Measurements from ENCODE around the gene POMT1. TPM values are rescaled to one million over a fixed set of nuclear protein-coding genes. Genes with fewer than 3 reads are reported as not detected.
"Not testable (repeated sequence)": the region's sequence is repeated elsewhere in the genome, so short reads cannot be mapped to it uniquely, and the experiment has no call there.

POMT1 gene
- polyA plus RNA-seq, 1 of the 3 experiments (the other 2 are of a cell fraction), result 44.5 TPM

DNA sequence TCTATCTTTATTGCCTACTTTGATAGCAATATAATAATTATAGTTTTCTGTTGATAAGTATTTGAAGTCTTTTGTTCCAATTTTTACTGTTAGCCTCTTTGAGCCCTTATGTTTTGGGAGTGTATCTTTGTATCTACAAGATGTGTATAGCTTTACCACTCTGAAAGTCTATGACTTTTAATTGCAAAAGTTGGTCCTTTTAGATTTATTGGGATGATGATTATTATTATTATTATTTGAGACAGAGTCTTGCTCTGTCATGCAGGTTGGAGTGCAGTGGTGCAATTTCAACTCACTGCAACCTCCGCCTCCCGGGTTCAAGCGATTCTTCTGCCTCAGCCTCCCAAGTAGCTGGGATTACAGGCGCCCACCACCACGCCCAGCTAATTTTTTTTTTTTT is 30.6 kb upstream of the POMT1 start:
- Histone ChIP-seq H3K79me2 (ENCODE audit: insufficient read depth) (peaks cover 76% of the 10 kb centered on the region), H4K20me1 (ENCODE audit: insufficient read depth) (peaks cover 63% of the 10 kb centered on the region), H3K36me3 (replicated peaks in 1 of 2; ENCODE audit: control insufficient read depth in 1 of 2, insufficient read depth in 2 of 2, low read length in 1 of 2) (peaks cover 72 to 89% of the 10 kb centered on the region in 2 experiments)
- DNase-seq; H3F3A ChIP-seq (replicated peaks; ENCODE audit: insufficient read depth); CTCF ChIA-PET; H3K9me3 ChIP-seq; H3K4me1 ChIP-seq (ENCODE audit: control insufficient read depth in 1 of 2, insufficient read depth in 2 of 2, low read depth in 1 of 2, low read length in 1 of 2); H3K9me2 ChIP-seq; H3K4me2 ChIP-seq; H2AFZ ChIP-seq (ENCODE audit: low read depth); H3K4me3 ChIP-seq (ENCODE audit: low read depth in 2 of 2, low read length in 1 of 2); H3K9ac ChIP-seq; POLR2A ChIA-PET; H3K27me3 ChIP-seq (ENCODE audit: insufficient read depth); H3K27ac ChIP-seq (ENCODE audit: low read depth in 2 of 2, low read length in 1 of 2): not testable (repeated sequence)
- 96% methylated on average over 5 of the region's 5 CpGs for WGBS (ENCODE audit: low lambda C conversion rate)

DNA sequence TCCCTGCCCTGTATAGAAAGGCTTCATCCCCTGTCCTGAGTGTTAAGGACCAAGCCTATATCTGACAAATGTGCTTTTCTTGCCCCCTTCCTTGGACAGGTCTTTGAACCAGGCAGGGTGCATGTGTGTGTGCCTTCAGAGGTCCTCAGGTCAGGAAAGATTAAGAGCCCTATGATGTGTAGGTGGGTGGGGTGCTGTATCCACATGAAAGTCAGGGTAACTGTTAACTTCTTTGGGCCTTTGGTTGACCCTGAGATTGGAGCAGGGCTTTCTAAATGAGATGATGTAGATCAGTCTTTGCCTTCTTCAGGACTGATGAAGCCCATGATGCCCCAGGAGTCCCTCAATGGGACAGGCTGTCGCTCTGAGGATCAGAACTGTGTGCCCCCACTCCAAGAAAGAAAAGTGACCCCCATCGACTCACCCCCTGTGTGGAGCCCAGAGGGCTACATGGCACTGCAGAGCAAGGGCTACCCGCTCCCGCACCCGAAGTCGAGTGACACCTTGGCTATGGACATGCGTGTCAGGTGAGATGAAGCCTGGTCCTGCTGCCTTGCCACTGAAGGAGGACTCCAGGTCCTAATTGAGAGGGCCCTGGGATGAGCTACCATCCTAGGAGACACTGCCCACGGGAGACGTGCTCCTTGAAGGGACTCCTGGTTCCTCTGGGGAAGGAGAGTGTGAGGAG is 29.4 kb upstream of the POMT1 start:
- H3K79me2 ChIP-seq (ENCODE audit: insufficient read depth), result peaks cover 64% of the 10 kb centered on the region
- H3K9me3 ChIP-seq, result no peaks in the 10 kb centered on the region
- H3K27me3 ChIP-seq (ENCODE audit: insufficient read depth), result no peaks in the 10 kb centered on the region
- no peak overlapping the region for H3K4me3 ChIP-seq (ENCODE audit: low read depth in 2 of 2, low read length in 1 of 2)
- no peak for TF ChIP-seq FOXJ3 (CRISPR knock-in tag; IDR thresholded peaks at IDR 0.05)
- no peak for TF ChIP-seq MXI1 (IDR thresholded peaks at IDR 0.05; ENCODE audit: low read depth, low read length)
- TF ChIP-seq, protein P1, sequence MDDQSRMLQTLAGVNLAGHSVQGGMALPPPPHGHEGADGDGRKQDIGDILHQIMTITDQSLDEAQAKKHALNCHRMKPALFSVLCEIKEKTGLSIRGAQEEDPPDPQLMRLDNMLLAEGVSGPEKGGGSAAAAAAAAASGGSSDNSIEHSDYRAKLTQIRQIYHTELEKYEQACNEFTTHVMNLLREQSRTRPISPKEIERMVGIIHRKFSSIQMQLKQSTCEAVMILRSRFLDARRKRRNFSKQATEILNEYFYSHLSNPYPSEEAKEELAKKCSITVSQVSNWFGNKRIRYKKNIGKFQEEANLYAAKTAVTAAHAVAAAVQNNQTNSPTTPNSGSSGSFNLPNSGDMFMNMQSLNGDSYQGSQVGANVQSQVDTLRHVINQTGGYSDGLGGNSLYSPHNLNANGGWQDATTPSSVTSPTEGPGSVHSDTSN (IDR thresholded peaks at IDR 0.05), result no peak
- H4K20me1 ChIP-seq (ENCODE audit: insufficient read depth), result peaks cover 71% of the 10 kb centered on the region
- H3K4me1 ChIP-seq (ENCODE audit: control insufficient read depth in 1 of 2, insufficient read depth in 2 of 2, low read depth in 1 of 2, low read length in 1 of 2), result no peaks in the 10 kb centered on the region; a peak in 1 of 4 replicates
- H3K9me2 ChIP-seq, result no peaks in the 10 kb centered on the region
- ChIA-PET CTCF (interaction anchor here (0.6 to 1.7 kb wide), 2 partner anchors 123 to 268 kb away, joined by 3 to 9 read pairs; no protein-coding TSS in a partner anchor), POLR2A (no interaction called here)
- H3K27ac ChIP-seq (ENCODE audit: low read depth in 2 of 2, low read length in 1 of 2), result no peak overlapping the region
- peaks cover 61 to 89% of the 10 kb centered on the region in 2 experiments for H3K36me3 ChIP-seq (replicated peaks in 1 of 2; ENCODE audit: control insufficient read depth in 1 of 2, insufficient read depth in 2 of 2, low read length in 1 of 2)
- no peak overlapping the region for H3K4me2 ChIP-seq
- DNase-seq, result no peak
- H3K9ac ChIP-seq, result no peak overlapping the region
- H3F3A ChIP-seq (replicated peaks; ENCODE audit: insufficient read depth), result peaks cover 6% of the 10 kb centered on the region
- H2AFZ ChIP-seq (ENCODE audit: low read depth), result no peak overlapping the region
- WGBS (ENCODE audit: low lambda C conversion rate), result 100% methylated on average over 2 of the region's 9 CpGs

DNA sequence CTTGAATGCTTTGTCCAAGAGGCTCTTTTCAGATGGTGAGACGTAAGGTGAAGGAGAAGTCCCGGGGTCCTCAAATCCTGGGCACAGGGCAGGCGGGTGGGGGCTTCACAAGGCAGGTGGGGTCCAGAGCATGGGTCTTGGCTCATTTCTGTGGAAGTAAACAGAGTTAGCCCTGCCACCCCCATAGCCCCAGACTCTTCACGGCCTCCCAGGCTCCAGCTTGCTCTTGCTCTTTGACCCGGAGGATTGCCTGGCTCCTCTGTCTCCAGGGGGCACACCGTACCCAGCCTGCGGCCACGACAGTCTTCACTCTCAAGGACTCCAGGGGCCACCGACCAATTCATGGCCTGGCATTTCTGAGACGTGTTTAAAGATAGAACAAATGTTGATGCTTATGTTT is 28.8 kb upstream of the POMT1 start:
- peaks cover 6% of the 10 kb centered on the region for H3F3A ChIP-seq (replicated peaks; ENCODE audit: insufficient read depth)
- CTCF ChIA-PET, result interaction anchor here (0.6 to 1.7 kb wide), 3 partner anchors 43 to 267 kb away, joined by 3 to 9 read pairs (median 4); no protein-coding TSS in a partner anchor
- no peaks in the 10 kb centered on the region for H3K9me2 ChIP-seq
- peaks cover 59 to 88% of the 10 kb centered on the region in 2 experiments for H3K36me3 ChIP-seq (replicated peaks in 1 of 2; ENCODE audit: control insufficient read depth in 1 of 2, insufficient read depth in 2 of 2, low read length in 1 of 2)
- POLR2A ChIA-PET, result no interaction called here
- peaks cover 70% of the 10 kb centered on the region for H4K20me1 ChIP-seq (ENCODE audit: insufficient read depth)
- no peaks in the 10 kb centered on the region; a peak in 1 of 4 replicates for H3K4me1 ChIP-seq (ENCODE audit: control insufficient read depth in 1 of 2, insufficient read depth in 2 of 2, low read depth in 1 of 2, low read length in 1 of 2)
- H3K27ac ChIP-seq (ENCODE audit: low read depth in 2 of 2, low read length in 1 of 2), result no peak overlapping the region
- DNase-seq, result no peak
- no peak overlapping the region for H2AFZ ChIP-seq (ENCODE audit: low read depth)
- no peak overlapping the region for H3K4me2 ChIP-seq
- no peaks in the 10 kb centered on the region for H3K9me3 ChIP-seq
- WGBS (ENCODE audit: low lambda C conversion rate), result 91% methylated on average over 6 of the region's 10 CpGs
- no peaks in the 10 kb centered on the region for H3K27me3 ChIP-seq (ENCODE audit: insufficient read depth)
- no peak overlapping the region for H3K9ac ChIP-seq
- no peak overlapping the region for H3K4me3 ChIP-seq (ENCODE audit: low read depth in 2 of 2, low read length in 1 of 2)
- H3K79me2 ChIP-seq (ENCODE audit: insufficient read depth), result peaks cover 63% of the 10 kb centered on the region
- TF ChIP-seq TCF12 (IDR thresholded peaks at IDR 0.05) (no peak), RCOR1 (IDR thresholded peaks at IDR 0.05; ENCODE audit: low read length) (no peak), TEAD4 (IDR thresholded peaks at IDR 0.05; ENCODE audit: borderline replicate concordance, insufficient read depth) (no peak), RFX5 (IDR thresholded peaks at IDR 0.05; ENCODE audit: low read length) (no peak), SIN3A (IDR thresholded peaks at IDR 0.05; ENCODE audit: borderline replicate concordance, low read depth, low read length) (no peak), ELF1 (IDR thresholded peaks at IDR 0.05) (no peak), RAD21 (IDR thresholded peaks at IDR 0.05; ENCODE audit: low read length) (no peak), SMC3 (IDR thresholded peaks at IDR 0.05; ENCODE audit: low read depth, low read length) (no peak), YY1 (IDR thresholded peaks at IDR 0.05; ENCODE audit: low read depth) (no peak), NFIC (IDR thresholded peaks at IDR 0.05; ENCODE audit: borderline replicate concordance) (no peak)
- TF ChIP-seq, protein P2, sequence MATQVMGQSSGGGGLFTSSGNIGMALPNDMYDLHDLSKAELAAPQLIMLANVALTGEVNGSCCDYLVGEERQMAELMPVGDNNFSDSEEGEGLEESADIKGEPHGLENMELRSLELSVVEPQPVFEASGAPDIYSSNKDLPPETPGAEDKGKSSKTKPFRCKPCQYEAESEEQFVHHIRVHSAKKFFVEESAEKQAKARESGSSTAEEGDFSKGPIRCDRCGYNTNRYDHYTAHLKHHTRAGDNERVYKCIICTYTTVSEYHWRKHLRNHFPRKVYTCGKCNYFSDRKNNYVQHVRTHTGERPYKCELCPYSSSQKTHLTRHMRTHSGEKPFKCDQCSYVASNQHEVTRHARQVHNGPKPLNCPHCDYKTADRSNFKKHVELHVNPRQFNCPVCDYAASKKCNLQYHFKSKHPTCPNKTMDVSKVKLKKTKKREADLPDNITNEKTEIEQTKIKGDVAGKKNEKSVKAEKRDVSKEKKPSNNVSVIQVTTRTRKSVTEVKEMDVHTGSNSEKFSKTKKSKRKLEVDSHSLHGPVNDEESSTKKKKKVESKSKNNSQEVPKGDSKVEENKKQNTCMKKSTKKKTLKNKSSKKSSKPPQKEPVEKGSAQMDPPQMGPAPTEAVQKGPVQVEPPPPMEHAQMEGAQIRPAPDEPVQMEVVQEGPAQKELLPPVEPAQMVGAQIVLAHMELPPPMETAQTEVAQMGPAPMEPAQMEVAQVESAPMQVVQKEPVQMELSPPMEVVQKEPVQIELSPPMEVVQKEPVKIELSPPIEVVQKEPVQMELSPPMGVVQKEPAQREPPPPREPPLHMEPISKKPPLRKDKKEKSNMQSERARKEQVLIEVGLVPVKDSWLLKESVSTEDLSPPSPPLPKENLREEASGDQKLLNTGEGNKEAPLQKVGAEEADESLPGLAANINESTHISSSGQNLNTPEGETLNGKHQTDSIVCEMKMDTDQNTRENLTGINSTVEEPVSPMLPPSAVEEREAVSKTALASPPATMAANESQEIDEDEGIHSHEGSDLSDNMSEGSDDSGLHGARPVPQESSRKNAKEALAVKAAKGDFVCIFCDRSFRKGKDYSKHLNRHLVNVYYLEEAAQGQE (IDR thresholded peaks at IDR 0.05; ENCODE audit: low read depth, low read length), result no peak
- TF ChIP-seq, protein P3, sequence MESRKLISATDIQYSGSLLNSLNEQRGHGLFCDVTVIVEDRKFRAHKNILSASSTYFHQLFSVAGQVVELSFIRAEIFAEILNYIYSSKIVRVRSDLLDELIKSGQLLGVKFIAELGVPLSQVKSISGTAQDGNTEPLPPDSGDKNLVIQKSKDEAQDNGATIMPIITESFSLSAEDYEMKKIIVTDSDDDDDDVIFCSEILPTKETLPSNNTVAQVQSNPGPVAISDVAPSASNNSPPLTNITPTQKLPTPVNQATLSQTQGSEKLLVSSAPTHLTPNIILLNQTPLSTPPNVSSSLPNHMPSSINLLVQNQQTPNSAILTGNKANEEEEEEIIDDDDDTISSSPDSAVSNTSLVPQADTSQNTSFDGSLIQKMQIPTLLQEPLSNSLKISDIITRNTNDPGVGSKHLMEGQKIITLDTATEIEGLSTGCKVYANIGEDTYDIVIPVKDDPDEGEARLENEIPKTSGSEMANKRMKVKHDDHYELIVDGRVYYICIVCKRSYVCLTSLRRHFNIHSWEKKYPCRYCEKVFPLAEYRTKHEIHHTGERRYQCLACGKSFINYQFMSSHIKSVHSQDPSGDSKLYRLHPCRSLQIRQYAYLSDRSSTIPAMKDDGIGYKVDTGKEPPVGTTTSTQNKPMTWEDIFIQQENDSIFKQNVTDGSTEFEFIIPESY (IDR thresholded peaks at IDR 0.05; ENCODE audit: borderline replicate concordance, low read depth), result no peak
